Mesothelial cell of epicardium (in vitro differentiated cells): Measurements from ENCODE around the gene SLC5A10. TPM values are rescaled to one million over a fixed set of nuclear protein-coding genes. Genes with fewer than 3 reads are reported as not detected.

Experiments
- DNase-seq, 2 experiments: peaks; one replicate each; pipeline ENCODE4 v3.0.0; 2021; ENCODE audit warnings: low spot score in 2 of 2; ENCODE audit not compliant: unreplicated experiment in 2 of 2
- H3K27ac Mint-ChIP-seq: 2 replicates; pipeline ENCODE4 v1.8.0; 2021; ENCODE audit warnings: mixed read lengths
- H3K27me3 Mint-ChIP-seq: 2 replicates; pipeline ENCODE4 v1.8.0; 2021; ENCODE audit warnings: low read depth, mixed read lengths
- H3K36me3 Mint-ChIP-seq: 2 replicates; pipeline ENCODE4 v1.8.0; 2021; ENCODE audit warnings: mixed read lengths
- H3K4me1 Mint-ChIP-seq: 2 replicates; pipeline ENCODE4 v1.8.0; 2021; ENCODE audit warnings: mixed read lengths
- H3K4me3 Mint-ChIP-seq: 2 replicates; pipeline ENCODE4 v1.8.0; 2021; ENCODE audit warnings: mild to moderate bottlenecking, moderate library complexity, mixed read lengths
- H3K9me3 Mint-ChIP-seq: 2 replicates; pipeline ENCODE4 v1.8.0; 2021; ENCODE audit warnings: mixed read lengths
- total RNA-seq: library from RNA; stranded (reverse); gene quantifications from 3 replicates; pipeline ENCODE4 v1.2.1, GENCODE V29; 2021
- TF ChIP-seq, protein P1 (sequence below): fragments of 200-600 bp; sonication (generic); IDR thresholded peaks from one replicate; pipeline ENCODE4 v1.5.0; 2021; ENCODE audit warnings: antibody characterized with exemption; ENCODE audit not compliant: unreplicated experiment

The SLC5A10 gene
- total RNA-seq, 1 donor from 2014 or later: 0.25 TPM

- peaks cover 5% of the 10 kb centered on the region for H3K4me1 Mint-ChIP-seq
- H3K4me3 Mint-ChIP-seq: no peak overlapping the region
- TF ChIP-seq, protein P1, sequence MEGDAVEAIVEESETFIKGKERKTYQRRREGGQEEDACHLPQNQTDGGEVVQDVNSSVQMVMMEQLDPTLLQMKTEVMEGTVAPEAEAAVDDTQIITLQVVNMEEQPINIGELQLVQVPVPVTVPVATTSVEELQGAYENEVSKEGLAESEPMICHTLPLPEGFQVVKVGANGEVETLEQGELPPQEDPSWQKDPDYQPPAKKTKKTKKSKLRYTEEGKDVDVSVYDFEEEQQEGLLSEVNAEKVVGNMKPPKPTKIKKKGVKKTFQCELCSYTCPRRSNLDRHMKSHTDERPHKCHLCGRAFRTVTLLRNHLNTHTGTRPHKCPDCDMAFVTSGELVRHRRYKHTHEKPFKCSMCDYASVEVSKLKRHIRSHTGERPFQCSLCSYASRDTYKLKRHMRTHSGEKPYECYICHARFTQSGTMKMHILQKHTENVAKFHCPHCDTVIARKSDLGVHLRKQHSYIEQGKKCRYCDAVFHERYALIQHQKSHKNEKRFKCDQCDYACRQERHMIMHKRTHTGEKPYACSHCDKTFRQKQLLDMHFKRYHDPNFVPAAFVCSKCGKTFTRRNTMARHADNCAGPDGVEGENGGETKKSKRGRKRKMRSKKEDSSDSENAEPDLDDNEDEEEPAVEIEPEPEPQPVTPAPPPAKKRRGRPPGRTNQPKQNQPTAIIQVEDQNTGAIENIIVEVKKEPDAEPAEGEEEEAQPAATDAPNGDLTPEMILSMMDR: no peak
- no peaks in the 10 kb centered on the region for H3K27me3 Mint-ChIP-seq
- H3K36me3 Mint-ChIP-seq: peaks cover 4% of the 10 kb centered on the region
- H3K27ac Mint-ChIP-seq: no peak overlapping the region
- no peak for DNase-seq
- H3K9me3 Mint-ChIP-seq: no peaks in the 10 kb centered on the region
Measured at GRCh38 chr17:18977021-18977420, 25.1 kb downstream of the SLC5A10 start.

DNA sequence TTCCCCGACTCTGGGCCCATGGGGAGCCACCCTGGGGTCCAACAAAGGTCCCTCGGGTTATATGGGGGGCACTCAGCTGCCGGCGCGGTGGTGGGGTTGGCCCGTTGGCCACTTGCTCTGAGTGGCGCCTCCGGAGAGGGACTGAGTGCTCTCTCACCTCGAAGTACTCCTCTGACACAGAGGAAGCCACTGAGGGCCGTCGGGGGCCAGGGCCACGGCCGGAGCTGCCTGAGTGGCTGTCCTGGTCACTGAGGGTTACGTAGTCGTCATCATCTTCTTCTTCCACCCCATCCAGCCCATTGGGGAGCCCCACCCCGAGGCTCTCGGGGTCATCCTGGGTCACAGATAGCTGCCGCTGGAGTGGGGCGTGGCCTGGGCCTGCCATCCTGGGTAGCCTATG, 25.7 kb downstream of the SLC5A10 start:
- peaks cover 5% of the 10 kb centered on the region for H3K4me1 Mint-ChIP-seq
- no peaks in the 10 kb centered on the region for H3K9me3 Mint-ChIP-seq
- H3K36me3 Mint-ChIP-seq: peaks cover 4% of the 10 kb centered on the region
- H3K27ac Mint-ChIP-seq: no peak overlapping the region
- TF ChIP-seq, protein P1: no peak
- no peak for DNase-seq
- H3K4me3 Mint-ChIP-seq: no peak overlapping the region
- H3K27me3 Mint-ChIP-seq: no peaks in the 10 kb centered on the region

GRCh38 chr17:18978050-18978449, 26.1 kb downstream of the SLC5A10 start:
- Mint-ChIP-seq H3K4me3 (no peak overlapping the region), H3K27ac (no peak overlapping the region), H3K36me3 (peaks cover 4% of the 10 kb centered on the region), H3K4me1 (peaks cover 5% of the 10 kb centered on the region), H3K9me3 (no peaks in the 10 kb centered on the region), H3K27me3 (no peaks in the 10 kb centered on the region)
- DNase-seq: no peak
- TF ChIP-seq, protein P1: no peak

GRCh38 chr17:18978655-18979054, 26.7 kb downstream of the SLC5A10 start:
- Mint-ChIP-seq H3K27ac (no peak overlapping the region), H3K4me3 (no peak overlapping the region), H3K36me3 (peaks cover 4% of the 10 kb centered on the region), H3K27me3 (no peaks in the 10 kb centered on the region), H3K9me3 (no peaks in the 10 kb centered on the region), H3K4me1 (peaks cover 5% of the 10 kb centered on the region)
- no peak for DNase-seq
- TF ChIP-seq, protein P1: no peak

GRCh38 chr17:18980682-18981334, 28.8 kb downstream of the SLC5A10 start:
- TF ChIP-seq, protein P1: no peak
- Mint-ChIP-seq H3K4me3 (no peak overlapping the region), H3K4me1 (peaks cover 5% of the 10 kb centered on the region), H3K27ac (no peak overlapping the region), H3K36me3 (peaks cover 4% of the 10 kb centered on the region), H3K9me3 (no peaks in the 10 kb centered on the region), H3K27me3 (no peaks in the 10 kb centered on the region)
- no peak for DNase-seq

DNA sequence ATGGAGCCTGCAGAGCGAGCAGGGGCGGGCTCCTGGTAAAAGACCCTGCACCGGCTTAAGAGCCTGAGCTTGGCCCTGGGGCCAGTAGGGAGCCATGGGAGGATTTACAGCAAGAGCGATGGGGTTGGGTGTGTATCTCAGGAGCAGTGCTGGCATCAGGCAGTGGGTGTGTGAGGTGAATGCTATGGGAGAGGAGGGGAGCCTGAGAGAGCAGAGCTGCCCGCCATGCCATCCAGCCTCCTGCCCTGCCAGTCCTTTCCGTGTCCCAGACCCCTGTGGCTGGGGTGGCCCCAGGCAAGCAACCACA, 29.3 kb downstream of the SLC5A10 start:
- Mint-ChIP-seq H3K36me3 (peaks cover 4% of the 10 kb centered on the region), H3K27me3 (no peaks in the 10 kb centered on the region), H3K4me3 (no peak overlapping the region), H3K9me3 (no peaks in the 10 kb centered on the region), H3K27ac (no peak overlapping the region), H3K4me1 (peaks cover 5% of the 10 kb centered on the region)
- TF ChIP-seq, protein P1: no peak
- DNase-seq: no peak
